Measurements from ENCODE around the gene CLDN8.
A peak's percentile ranks its signal among the peaks of the same experiment; 100 is the strongest.

CLDN8 gene

GRCh38 chr21:30216041-30216723 is at the start of gene CLDN8:
Gene CLDN8 (minus strand): TSS chr21:30216097. CDS start chr21:30215925, 172 bp downstream.
- DNase-seq, result no peak
- intact Hi-C loops (cut with DNase I), result no loop called here

DNA sequence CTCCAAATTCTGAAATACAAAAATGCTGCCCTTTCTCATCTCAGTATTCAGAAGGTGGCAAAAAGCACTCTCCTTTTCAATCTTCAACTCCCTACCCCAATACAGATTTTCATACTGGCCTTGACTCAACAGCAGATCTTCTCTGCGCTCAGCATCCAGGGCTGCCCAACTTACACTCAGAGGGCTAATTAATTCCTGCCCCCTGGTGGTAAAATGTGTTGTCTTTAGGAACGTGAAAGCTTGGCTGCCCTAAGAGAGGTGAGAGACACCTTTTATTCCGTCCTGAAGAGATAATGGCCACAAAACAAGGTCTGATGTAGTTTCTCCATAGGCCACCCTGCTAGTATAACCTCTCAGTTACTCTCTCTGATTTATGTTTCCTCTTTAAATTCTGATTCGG is 41.9 kb upstream of the CLDN8 start:
- intact Hi-C loops (cut with DNase I), result no loop called here
- DNase-seq, result no peak

DNA sequence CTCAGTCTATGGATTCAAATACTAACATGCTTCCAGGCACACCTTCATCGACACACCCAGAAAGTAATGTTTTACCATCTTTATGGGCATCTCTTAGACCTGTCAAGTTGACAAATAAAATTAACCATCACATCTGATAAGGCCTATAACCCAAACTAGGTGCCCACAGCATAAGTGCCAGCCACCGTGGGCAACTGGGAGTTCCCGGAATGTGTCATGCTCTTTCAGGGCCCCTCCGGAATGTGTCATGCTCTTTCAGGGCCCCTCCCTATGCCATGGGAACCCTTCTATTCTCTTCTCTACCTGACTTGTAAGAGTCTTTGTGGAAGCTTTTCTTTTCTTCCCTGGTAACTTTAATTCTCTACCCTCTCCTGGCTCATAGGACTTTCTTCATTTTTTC is 40.2 kb upstream of the CLDN8 start:
- DNase-seq, result no peak
- intact Hi-C loops (cut with DNase I), result no loop called here

DNA sequence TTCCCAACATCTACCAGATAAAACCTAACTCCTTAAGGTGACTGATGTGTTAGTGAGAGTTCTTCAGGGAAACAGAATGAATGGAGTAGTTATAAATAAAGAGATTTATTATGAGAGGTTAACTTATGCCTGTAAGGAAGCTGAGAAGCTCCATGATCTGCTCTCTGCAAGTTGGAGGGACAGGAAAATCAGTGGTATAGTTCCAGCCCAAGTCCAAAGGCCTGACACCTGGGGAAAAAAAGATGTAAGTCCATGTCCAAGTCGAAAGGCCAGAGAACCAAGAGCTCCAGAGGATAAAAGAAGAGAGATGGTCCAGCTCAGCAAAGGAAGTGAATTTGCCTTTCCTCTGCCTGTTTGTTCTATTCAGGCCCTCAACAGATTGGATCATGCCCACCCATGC is 39.8 kb upstream of the CLDN8 start:
- DNase-seq, result no peak
- intact Hi-C loops (cut with DNase I), result no loop called here

GRCh38 chr21:30251781-30252180 is 35.9 kb upstream of the CLDN8 start:
- DNase-seq, result no peak
- intact Hi-C loops (cut with DNase I), result no loop called here

DNA sequence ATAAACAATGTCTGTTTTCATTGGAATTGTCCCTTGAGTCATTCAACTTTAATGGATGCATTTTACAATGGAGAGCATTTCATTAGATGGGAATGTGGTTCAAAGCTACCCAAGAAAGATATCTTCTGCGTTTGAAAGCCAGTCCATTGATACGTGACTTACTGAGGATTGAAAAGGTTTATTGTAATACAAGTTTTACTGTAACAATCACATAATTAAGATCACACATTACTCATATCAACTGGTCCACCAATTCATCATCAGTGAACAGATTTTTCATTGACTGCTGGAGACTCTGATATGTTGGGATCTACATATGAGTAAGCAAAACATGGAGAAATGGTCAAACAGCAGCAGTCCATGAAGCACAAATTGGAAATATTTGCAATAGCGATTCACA is 34.0 kb upstream of the CLDN8 start:
- intact Hi-C loops (cut with DNase I), result no loop called here
- DNase-seq, result no peak

DNA sequence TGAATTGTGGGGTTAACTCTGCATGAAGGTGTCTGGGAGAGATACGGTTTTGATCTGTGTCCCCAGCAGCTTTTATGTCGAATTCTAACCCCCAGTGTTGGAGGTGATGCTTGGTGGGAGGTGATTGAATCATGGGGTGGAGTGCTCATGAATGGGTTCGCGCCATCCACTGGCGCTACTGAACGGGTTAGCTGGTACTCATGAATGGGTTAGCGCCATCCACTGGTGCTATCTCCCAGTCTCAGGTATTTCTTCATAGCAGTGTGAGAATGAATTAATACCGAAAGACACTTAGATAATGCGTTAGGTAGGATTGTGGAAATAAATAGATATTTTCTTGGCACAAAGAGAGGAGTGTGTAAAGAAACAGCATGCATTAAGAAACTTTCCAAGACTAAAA is 32.9 kb upstream of the CLDN8 start:
- intact Hi-C loops (cut with DNase I), result no loop called here
- DNase-seq, result no peak

- DNase-seq, result no peak
- intact Hi-C loops (cut with DNase I), result no loop called here
Measured at GRCh38 chr21:30245061-30245460, 29.2 kb upstream of the CLDN8 start.

GRCh38 chr21:30243691-30244090 is 27.8 kb upstream of the CLDN8 start:
- no peak for DNase-seq
- intact Hi-C loops (cut with DNase I), result no loop called here

- DNase-seq, result no peak
- intact Hi-C loops (cut with DNase I), result no loop called here
Measured at GRCh38 chr21:30240661-30241060, 24.8 kb upstream of the CLDN8 start.

- DNase-seq, result no peak
- intact Hi-C loops (cut with DNase I), result no loop called here
Measured at GRCh38 chr21:30238168-30238567, 22.3 kb upstream of the CLDN8 start.

GRCh38 chr21:30234643-30235042 is 18.7 kb upstream of the CLDN8 start:
- no peak for DNase-seq
- intact Hi-C loops (cut with DNase I), result no loop called here

DNA sequence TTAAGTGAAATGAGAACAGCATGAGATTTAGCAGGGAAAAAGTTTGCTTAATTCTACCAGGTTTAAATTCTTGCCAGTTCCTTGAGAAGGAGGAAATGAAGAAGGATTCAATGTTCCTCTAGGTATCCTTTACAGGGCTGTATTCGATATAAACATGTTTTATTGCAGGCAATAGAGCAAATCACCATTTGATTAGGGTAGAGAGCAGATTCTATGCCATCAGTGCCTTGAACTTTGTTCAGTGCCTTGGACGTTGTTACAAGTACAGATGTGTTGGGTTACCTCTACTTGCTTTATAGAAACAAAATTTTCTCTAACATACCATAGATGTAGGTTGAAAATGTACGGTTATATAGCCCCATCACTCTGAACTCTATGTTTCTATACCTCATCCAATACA is 18.2 kb upstream of the CLDN8 start:
- no peak for DNase-seq
- intact Hi-C loops (cut with DNase I), result no loop called here

DNA sequence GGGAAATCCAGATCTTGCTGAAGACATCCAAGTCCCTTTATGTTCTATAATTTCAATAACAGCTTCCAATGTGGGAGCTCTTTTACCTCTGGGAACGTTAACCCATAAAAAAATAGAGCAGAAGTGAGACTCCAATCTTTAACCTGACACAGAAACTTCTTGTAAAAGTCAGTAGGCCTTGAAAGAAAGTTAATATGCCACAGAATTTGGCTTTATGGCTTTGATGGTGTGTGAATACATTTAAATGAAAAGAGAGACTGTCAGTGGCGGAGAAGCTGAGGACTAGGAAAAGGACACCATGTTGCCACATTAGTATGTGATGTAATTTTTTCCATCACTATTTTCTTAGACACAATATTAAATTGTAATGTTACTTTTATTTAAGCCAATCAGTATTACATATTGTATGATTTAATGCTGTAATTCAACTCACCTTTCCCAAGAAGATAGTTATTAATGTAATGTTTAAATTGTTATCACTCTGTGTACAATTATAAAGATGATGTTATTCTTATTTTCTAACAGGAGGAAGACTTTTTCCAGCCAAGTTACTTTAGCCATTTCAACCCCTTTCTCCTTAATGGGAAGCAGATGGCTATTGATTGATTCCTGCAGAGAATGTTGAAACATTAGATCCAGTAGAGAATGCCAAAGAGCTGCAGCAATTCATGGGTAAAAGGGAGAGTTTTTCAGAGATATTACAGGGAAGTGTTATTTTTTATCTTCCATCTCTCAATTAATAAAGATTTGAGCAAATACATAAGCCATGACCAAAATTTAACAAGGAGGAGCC is 17.5 kb upstream of the CLDN8 start:
- no peak for DNase-seq
- intact Hi-C loops (cut with DNase I), result no loop called here

DNA sequence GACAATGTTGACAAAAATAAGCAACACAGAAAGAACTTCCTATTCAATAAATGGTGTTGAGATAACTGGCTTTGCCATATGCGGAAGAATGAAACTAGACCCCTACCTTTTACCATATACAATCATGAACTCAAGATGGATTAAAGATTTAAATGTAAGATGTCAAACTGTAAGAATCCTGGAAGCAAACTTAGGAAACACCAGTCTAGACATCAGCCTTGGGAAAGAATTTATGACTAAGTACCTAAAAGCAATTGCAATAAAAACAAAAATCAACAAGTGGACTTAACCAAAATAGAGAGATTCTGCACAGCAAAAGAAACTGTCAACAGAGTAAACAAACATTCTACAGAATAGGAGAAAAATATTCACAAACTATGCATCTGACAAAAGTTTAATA is 16.1 kb upstream of the CLDN8 start:
- DNase-seq, result no peak

GRCh38 chr21:30227633-30228404 is 11.9 kb upstream of the CLDN8 start:
- intact Hi-C loops (cut with DNase I), result no loop called here
- peak in 2 of 42 donors; percentile 13 to 45 for DNase-seq

More for the DNA sequence above, 16.1 kb upstream of the CLDN8 start:
- intact Hi-C loops (cut with DNase I), result no loop called here

GRCh38 chr21:30227128-30227527 is 11.2 kb upstream of the CLDN8 start:
- intact Hi-C loops (cut with DNase I), result no loop called here
- DNase-seq, result no peak

DNA sequence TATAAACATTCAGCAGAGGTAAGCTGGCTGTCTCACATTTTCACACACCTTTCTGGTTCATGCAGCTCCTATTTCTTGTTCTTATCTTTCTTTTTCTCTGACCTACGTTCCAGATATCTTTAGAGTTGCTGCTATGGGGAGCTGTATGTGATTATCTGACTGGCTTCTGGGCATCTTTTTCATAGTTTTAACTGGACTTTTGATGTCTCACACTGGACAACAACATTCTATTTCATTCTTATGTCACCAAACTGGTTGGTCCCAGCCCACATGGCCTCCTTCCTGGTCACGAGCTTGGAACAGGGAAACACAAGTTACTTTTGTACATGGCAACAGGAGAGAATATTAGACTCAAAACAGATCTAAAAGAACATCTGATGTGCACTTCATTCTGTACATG is 7.7 kb upstream of the CLDN8 start:
- intact Hi-C loops (cut with DNase I), result no loop called here
- no peak for DNase-seq

DNA sequence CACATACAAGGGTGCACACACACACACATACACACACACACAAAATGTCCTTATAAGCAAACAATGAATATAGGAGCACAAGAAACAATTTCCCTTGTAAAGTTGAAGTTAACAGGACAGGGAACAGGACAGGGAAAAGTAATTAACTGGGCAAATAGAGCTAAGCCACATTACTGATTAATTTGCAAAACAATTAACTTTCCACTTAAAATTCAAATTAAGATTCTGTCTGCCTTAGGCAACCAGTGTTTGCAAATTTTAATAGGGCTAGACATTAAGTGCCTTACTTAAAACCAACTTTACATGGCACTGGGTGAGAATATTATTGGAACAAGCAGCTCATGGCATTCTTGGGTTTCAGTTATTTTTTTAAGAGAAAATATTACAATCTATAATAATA is 6.8 kb upstream of the CLDN8 start:
- intact Hi-C loops (cut with DNase I), result no loop called here
- DNase-seq, result no peak

DNA sequence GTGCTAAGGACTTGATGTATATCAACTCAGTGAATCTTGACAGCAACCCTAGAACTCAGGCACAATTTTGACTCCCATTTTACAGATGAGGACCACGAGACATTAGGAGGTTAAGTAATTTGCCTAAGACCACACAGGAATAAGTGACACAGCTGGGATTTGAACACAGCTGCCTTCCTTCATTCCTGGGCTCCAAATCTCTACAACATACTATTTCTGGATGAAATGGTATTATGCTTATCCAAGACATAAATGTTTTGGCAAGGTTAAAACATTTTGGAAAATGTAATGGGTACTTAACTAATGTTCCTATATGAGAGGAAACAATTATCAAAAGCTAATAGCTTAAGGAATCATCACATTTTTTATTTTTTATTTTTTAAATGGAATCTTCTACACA is 4.8 kb downstream of the CLDN8 start:
- intact Hi-C loops (cut with DNase I), result no loop called here
- DNase-seq, result no peak
